Ovary (tissue), 3 donors: ENCODE measurements around the gene MS4A1.

Experiments used
- EP300 ChIP-seq: sonication (generic); formaldehyde crosslinking; IDR thresholded peaks from one replicate; pipeline ENCODE4 v1.6.1; 2017; ENCODE audit warnings: antibody characterized with exemption
- POLR2A ChIP-seq: fragments of 450-650 bp; IDR thresholded peaks from one replicate; pipeline ENCODE4 v1.6.1; 2017; ENCODE audit warnings: antibody characterized with exemption, mild to moderate bottlenecking, moderate library complexity
- TF ChIP-seq, protein P1 (sequence below), 3 donors: fragments of 450-650 bp in 2 of 3; fragments of 200-600 bp in 1 of 3; IDR thresholded peaks; one replicate each; pipeline versions ENCODE4 v1.5.1 to v1.8.0; 2016 to 2022; ENCODE audit warnings: antibody characterized with exemption in 3 of 3, mild to moderate bottlenecking in 1 of 3
- donor health status: DM: no; HTN: no; CAD: no.

DNA sequence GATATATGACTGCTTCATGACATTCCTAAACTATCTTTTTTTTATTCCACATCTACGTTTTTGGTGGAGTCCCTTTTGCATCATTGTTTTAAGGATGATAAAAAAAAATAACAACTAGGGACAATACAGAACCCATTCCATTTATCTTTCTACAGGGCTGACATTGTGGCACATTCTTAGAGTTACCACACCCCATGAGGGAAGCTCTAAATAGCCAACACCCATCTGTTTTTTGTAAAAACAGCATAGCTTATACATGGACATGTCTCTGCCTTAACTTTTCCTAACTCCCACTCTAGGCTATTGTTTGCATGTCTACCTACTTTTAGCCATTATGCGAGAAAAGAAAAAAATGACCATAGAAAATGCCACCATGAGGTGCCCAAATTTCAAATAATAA, 13.2 kb downstream of the MS4A1 start:
- TF ChIP-seq, protein P1, sequence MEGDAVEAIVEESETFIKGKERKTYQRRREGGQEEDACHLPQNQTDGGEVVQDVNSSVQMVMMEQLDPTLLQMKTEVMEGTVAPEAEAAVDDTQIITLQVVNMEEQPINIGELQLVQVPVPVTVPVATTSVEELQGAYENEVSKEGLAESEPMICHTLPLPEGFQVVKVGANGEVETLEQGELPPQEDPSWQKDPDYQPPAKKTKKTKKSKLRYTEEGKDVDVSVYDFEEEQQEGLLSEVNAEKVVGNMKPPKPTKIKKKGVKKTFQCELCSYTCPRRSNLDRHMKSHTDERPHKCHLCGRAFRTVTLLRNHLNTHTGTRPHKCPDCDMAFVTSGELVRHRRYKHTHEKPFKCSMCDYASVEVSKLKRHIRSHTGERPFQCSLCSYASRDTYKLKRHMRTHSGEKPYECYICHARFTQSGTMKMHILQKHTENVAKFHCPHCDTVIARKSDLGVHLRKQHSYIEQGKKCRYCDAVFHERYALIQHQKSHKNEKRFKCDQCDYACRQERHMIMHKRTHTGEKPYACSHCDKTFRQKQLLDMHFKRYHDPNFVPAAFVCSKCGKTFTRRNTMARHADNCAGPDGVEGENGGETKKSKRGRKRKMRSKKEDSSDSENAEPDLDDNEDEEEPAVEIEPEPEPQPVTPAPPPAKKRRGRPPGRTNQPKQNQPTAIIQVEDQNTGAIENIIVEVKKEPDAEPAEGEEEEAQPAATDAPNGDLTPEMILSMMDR (IDR thresholded peaks at IDR 0.05): no peak
- TF ChIP-seq POLR2A: no peak
- TF ChIP-seq EP300: no peak
